Glomerular endothelial cell (primary cell): ENCODE results near the gene GARS1. TPM values are rescaled to one million over a fixed set of nuclear protein-coding genes. Genes with fewer than 3 reads are reported as not detected.
"Not testable (repeated sequence)": the region's sequence is repeated elsewhere in the genome, so short reads cannot be mapped to it uniquely, and the experiment has no call there.

ENCODE experiments used
- DNase-seq: peaks from one replicate; pipeline ENCODE4 v3.0.0-alpha.2; 2011; ENCODE audit warnings: low read depth, low spot score; ENCODE audit errors: extremely low read depth
- total RNA-seq: library from RNA; depleted of rRNA; stranded (reverse); fragments of >200 nt; gene quantifications from 2 replicates; pipeline ENCODE4 v1.2.3, GENCODE V29; 2015

Gene GARS1
- total RNA-seq, 1 donor from 2014 or later: 181 TPM

DNA sequence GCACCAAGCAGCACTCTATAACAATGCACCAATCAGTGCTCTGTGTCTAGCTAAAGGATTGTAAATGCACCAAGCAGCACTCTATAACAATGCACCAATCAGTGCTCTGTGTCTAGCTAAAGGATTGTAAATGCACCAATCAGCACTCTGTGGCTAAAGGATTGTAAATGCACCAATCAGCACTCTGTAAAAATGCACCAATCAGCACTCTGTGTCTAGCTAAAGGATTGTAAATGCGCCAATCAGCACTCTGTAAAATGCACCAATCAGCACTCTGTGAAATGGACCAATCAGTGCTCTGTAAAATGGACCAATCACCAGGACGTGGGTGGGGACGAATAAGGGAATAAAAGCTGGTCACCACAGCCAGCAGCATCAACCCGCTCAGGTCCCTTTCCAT lies 24.4 kb upstream of the GARS1 start:
- DNase-seq: not testable (repeated sequence)

DNA sequence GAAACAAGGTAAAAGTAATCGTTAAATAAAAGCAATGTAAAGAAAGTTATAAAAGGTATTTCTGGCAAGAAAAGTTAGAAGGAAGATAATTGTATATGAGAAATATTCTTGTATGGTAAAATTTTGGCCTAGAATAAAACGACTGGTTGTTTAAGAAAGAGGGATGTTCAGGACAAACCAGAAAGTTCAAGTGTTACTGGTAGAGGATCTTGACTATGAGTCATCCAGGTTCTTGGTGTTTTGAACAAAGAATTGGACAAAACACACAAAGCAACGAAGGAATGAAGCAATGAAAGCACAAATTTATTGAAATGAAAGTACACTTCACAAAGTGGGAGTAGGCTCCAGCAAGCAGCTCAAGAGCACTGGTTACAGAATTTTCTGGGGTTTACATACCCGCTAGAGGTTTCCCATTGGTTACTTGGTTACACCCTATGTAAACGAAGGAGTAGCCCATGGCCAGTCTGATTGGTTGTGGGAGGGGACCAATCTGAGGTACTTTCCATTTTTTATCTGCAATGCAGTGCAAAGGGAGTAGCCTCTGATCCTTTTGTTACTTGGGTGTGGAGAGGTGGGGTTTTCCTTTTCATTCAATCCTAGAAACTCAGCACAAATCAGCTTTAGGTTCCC lies 22.4 kb upstream of the GARS1 start:
- no peak for DNase-seq

DNA sequence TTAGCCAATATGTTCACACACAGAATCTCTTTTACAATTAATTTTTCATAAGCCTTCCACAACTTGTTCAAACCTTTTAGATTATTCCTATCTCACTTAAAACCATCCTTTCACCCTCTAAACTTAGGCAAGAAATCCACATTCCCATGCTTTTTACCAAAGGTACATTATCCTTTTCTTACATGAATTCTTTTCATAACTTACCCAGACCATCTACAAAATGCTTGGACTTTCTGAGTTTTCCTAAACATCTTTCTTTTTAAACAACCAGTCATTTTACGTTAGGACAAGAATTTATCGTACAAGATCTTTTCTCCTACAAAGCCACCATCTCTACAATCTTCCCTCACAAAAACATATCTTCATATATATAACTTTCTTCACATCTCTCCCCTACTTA lies 18.8 kb upstream of the GARS1 start:
- no peak for DNase-seq

DNA sequence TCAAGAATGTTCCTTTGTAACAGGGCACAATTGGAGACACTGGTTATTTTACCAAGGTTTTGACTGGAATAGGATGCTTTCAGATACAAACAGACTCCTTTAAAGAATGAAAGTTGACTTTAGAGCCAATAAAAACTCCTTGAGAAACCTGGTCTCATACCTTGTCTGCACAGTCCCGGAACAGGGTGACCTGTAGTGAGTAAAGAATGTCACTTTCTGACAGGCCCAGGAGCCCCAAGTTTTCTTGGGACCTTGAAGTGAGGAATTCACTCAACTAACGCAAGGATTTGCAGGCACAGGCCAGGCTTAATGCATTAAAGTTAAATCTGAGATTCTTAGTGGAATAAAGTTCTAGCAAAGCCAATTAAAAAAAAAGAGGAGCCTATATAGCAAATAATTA lies 11.5 kb upstream of the GARS1 start:
- DNase-seq: no peak

DNA sequence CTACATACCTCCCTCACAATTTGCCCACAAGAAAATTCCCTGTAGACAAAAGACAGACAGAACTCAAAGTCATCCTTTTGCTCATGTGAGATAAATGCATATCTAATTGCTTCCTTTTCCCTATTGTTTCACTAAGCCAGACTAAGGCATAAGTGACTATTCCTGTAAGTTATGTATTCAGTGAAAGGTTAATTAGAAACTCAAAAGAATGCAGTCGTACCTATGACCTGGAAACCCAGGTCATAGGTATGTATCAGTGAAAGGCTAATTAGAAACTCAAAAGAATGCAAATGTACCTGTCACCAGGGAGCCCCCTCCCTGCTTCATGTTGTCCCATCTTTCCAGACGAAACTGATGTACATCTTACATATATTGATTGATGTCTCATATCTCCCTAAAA lies 10.3 kb upstream of the GARS1 start:
- no peak for DNase-seq

DNA sequence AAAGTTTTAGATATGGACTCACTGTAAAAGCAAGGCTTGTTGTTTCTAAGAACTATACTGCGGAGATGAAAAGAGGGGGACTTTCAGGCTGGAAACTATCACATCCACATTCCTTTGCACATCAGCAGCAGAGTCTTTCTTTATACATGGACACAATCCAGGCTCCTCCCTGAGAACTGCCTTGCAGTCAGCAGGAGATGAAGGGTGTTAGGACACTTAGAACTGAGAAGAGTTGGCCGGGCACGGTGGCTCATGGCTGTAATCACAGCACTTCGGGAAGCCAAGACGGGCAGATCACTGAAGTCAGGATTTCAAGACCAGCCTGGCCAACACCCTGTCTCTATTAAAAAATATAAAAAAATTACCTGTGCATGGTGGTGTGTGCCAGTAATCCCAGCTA lies 9.7 kb upstream of the GARS1 start:
- no peak for DNase-seq

DNA sequence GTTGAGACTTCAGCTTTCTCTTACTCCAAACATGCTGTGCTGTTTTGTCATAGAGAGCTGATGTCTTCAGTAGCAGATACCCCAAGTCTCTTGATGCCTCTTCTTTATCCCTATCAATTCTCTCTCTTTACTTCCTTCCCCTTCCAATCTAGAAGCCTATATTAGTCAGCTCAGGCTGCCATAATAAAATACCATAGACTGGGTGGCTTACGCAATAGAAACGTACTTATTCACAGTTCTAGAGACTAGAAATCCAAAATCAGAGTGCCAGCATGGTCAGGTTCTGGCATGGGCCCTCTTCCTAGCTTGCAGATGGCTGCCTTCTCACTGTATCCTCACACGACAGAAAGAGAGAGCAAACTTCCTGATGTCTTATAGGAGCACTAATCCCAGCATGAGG lies 9.0 kb upstream of the GARS1 start:
- DNase-seq: no peak

DNA sequence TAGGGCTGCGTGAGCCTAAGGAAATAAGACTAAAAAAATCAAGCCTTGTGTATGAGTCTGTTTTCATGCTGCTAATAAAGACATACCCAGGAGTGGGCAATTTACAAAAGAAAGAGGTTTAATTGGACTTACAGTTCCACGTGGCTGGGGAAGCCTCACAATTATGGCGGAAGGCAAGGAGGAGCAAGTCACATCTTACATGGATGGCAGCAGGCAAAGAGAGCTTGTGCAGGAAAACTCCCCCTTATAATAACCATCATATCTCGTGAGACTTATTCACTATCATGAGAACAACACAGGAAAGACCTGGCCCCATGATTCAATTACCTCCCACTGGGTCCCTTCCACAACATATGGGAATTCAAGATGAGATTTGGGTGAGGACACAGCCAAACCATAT lies 7.1 kb upstream of the GARS1 start:
- DNase-seq: not testable (repeated sequence)

DNA sequence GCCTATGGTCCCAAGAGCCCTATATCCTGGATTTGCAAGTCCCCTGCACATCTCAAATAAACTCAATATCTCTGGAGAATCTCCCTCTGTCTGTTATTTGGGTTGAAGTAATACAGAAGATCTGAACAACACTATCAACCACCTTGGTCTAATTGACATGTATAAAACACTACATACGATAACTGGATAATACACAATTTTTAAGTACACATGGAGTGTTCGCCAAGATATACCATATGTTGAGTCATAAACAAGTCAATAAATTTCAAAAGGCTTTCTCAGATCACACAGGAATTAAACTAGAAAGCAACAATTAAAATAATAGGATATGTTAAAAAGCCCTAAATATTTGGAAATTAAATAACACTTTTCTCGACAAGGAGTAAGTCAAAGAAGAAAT lies 5.6 kb upstream of the GARS1 start:
- no peak for DNase-seq

DNA sequence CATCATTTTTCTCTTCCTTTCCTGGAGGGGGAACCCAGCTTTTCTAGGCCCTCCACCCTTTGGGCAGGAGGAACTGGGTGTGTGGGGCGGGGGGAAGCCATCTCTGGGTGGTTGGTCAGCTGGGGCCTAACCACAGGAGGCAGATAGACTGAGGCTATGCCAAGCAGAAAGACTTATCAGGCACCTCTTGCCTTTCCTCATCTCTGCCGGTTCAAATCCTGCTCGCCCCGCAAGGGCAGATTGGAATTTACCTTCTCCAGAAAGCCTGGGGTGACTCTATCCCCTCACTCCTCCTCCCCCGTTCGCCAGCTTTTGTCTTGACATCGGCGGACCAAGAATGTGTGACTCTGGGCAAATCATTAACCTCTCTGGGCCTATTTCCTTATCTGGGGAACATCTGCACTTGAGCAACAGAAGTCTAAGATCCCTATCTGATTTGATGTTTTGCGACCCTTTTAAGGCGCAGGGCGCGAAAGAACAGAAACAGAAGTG lies 584 bp upstream of the GARS1 start:
- no peak for DNase-seq

DNA sequence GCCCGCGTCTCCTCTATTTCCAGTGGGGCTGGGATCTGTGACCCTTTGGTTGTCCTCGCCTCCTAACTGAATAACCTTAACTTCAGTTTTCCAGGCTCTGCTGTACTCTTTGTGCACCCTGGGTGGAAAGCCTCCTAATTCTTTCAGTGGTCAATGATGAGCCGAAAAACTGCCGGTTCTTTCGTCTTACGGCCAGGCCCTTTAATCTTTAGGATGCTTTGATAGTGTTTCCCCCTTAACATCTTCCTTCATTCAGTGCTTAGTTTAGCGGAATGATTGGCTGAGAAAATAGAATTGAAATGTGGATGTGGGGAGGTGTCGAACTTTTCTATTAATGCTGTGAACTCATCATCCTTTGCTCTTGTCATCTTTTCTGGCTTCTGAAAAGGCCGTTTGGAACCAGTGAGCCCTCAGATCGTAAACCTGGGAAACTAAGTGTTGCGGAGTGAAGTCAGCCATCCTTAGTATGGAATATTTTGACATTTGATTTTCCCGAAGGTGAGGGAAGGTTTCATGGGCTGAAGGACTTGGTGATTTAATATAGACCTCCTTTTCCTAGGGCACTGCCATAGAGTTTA lies 847 bp downstream of the GARS1 start:
- DNase-seq: no peak

DNA sequence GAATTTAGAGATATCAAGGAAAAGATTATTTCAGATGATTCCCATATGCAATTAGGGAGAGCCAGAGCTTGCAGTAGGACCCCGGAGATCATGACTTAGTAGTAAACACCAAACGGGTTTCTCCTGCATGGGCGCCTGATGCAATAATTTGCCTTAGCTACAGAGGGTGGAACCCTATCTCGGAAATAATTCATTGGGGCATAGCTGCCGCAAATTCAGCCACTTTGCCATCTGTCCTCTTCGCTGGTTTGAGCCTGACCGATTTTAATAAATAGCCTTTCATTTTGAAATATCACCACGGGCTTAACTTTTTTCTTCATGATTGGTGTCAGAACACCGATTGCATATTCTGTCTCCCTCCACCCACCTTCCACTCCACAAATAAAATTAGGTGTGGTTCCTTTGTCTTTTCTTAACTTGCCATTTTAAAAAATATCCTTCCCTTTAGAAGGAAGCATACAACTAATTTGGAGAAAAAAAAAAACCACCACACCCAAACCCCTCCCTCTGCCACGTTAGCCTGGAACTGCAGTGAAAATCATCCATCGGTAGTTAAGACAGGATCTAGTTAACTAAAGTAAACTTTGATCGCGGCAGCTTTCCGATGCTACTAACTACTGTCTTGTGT lies 1.4 kb downstream of the GARS1 start:
- no peak for DNase-seq

DNA sequence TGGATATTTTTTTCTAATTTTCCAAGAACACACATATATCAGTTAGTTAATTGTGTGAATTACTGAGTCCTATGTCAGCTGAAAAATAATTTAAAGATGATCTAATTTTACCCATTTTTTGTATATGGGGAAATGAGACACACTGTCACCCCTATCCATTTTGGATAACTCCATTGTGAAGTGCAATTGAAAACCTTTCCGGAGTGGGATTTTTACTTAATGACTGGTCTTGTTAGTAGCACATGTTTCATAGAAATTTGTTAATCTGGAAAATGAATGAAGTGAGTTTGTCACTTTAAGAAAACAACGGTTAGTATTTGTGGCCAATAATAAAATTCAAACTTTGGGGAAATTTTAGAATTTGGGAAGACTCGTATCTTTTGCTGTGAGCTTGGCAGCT lies 2.0 kb downstream of the GARS1 start:
- no peak for DNase-seq

DNA sequence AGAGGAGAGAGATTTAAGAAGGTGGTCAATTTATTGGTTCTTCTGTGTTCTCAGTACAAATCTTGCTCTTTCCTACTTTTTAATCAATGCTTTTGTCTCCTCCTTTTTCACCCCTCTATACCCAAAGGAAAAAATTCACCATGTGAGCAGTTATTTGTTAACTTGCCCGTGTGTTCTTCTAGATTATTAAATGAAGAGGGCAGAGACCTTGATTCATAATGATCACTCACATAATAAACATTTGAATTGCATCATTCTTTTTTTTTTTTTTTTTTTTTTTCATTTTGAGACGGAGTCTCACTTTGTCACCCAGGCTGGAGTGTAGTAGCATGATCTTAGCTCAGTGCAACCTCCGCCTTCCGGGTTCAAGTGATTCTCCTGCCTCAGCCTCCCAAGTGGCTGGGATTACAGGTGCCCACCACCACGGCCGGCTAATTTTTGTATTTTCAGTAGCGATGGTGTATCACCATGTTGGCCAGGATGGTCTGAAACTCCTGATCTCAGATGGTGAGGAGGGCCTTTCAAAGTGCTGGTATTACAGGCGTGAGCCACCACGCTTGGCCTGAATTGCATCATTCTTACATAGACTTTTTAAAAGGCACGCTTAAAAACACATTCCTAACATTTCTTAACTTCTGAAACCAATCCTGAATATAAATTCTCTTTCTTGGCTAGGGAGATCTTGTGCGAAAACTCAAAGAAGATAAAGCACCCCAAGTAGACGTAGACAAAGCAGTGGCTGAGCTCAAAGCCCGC lies 3.6 kb downstream of the GARS1 start:
- no peak for DNase-seq

DNA sequence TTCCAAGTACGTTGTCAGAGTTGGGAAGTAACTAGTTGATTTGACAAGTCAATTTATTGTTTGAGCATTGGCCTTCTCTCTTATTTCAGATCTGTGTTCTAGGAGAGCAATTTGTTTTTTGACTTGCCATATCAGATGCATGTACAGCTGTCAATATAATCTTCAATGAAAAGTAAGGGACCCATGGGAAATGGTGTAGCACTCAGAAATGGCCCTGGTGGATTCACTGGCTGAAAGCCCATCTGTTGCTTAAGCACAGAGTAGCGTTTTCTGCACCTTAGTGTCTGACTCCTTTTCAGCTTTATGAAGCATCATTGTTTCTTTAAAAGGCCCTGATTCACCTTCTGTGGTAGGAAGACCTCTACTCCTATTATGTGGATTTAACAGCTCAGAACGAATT lies 10.2 kb downstream of the GARS1 start:
- DNase-seq: no peak

DNA sequence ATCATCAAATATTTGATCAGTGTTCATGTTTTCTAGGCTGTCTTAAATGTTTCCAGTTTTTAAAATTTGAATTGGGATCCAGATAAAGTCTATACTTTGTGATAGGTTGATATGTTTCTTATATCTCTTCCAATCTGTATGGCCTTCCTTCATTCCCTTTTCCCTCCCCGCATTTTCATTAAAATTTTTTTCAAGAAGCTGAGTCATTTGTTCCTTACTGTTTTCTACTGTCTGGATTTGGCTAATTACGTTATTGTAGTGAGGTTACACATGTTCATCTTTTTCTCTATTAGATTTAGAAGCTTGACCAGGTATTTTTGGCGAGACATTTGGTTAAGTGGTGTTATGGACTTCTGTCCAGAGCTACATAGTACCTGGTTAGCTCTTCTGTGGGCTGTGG lies 11.2 kb downstream of the GARS1 start:
- DNase-seq: no peak

DNA sequence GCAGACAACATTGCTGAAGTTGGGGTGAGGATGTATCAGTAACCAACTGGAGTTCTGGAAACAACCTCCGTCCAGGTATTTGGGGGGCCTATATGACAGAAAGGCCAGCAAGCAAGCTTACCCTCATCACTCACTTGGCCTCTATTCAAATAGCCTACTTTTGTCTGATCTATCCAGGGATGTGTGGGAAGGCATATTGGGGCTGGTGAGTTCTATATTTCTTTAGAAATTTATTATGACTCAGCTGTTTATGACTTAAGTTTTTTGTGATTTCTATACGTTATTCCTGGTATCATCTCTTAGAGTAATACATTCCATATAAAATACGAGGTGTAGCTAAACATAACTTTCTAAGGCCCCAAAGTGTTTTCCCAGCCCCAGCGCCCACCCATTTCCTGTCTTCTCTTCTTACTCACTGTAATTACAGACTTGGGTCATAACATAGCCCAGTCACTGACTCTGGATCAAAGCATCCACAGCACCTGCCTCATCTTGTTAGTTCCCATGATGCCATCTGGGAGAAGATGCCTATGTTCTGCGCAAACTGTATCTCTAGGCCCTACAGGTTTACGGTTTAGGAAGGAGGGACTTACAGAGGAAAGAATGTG lies 18.1 kb downstream of the GARS1 start:
- no peak for DNase-seq

DNA sequence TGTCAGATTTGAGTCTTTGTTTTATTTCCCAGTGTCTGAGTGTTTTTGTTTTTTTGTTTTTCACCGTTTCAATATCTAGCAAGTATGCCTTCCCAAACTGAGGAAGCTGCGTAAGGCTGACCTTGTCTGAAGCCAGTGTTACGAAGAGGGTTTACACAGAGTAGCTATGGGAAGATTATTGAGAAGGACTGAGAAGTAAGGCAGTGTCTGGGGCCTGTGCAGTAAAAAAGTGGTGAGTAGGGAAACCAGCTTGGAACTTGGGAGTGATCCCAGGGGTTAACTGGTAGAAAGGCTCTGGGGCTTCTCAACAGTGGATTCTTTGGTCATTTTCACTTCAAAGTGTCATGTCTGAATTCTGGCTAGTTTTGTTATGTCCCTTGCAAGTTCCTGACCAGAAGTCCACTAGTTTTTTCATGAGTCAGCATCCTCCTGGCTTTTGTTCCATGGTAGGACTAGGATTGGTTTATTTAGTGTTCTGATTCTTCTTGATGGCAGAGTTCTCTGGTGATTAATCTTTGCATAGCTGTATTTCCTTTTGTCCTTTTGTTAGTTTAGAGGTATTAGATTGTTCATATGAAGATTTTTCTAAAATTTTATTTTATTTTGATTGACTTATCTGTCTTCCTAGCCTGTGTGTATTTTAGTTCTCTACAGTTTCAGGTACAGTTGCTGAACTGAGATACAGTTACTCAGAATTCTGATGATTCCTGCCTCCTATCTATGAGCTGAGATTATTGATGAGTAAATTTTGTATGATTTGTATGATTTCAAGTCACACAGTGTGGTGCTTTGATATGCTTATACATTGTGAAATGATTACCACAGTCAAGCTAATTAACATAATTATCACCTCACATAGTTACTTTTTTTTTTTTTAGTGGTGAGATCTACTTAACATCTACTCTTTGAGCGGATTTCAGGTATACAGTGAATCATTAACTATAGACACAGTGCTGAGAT lies 19.0 kb downstream of the GARS1 start:
- DNase-seq: no peak

DNA sequence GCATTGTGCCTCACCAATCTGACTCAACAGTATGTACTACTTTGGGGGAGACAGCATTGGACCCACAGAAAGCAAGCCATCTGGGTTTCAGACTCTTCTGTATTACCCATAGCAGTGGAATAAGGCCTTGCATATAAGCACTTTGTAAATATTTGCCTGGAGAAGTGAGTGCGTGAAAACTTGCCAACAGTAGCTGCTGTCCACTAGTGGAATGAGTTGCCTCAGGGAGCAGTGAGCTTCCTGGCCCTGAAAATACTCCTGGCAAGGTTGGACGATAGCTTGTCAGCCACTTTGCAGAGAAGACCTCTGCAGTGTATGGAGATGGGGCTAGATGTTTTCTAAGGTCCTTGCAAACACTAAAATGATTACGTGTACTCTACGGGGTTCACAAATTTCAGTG lies 21.6 kb downstream of the GARS1 start:
- no peak for DNase-seq

DNA sequence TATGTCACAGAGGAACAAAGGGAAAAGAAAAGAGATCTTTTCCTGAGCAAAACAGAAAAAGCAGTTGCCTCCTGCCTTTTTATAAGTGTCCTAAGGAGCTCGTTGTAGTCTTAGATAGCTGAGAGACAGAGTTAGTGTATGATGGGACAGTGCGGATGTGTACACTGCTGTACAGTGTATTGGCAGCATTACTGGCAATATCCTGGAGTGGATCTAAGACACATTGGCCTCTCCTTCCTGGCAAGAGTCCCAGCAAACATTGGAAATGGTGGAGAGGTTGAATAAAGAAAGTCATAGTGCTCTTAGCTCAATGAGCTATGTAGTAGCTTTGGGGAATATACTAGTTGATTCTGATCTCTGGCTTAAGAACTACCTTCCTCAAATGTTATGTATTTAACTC lies 22.7 kb downstream of the GARS1 start:
- DNase-seq: no peak
